Left cardiac atrium (tissue), 4 donors: ENCODE data around the gene FBXO42. TPM values are rescaled to one million over a fixed set of nuclear protein-coding genes. Genes with fewer than 3 reads are reported as not detected.
"Not testable (repeated sequence)": the region's sequence is repeated elsewhere in the genome, so short reads cannot be mapped to it uniquely, and the experiment has no call there.

ENCODE experiments used
- ATAC-seq, 2 donors: fragments of 200-7000 bp; cut with Tn5 transposase; one replicate each; pipeline ENCODE4 v1.9.1; 2020; ENCODE audit warnings: mild to moderate bottlenecking in 2 of 2, moderate library complexity in 2 of 2
- DNase-seq: peaks from one replicate; pipeline ENCODE4 v3.0.0-alpha.2; 2020
- intact Hi-C, 2 donors: fragments of 100-400 bp; cut with DNase I; formaldehyde crosslinking; loops; one replicate each; pipeline versions ENCODE4 v1.14.1 to v1.15.1; 2022 to 2023
- total RNA-seq, 2 donors: library from RNA; stranded (reverse); fragmentation: NEBNext Ultra II Directional; extraction: Animal tissue kit (Norgen Biotek cat#: 25700); gene quantifications; one replicate each; pipeline ENCODE4 v1.2.1, GENCODE V29; 2021
- donor health status: DM: no; HTN: yes; CAD: no.
- donor health status: DM: no; HTN: yes; CAD: no; lungs with severe emphysema.
- donor health status: DM: yes; HTN: yes; CAD: no.
- donor health status: Dilated cardiomyopathy.

FBXO42 gene
- total RNA-seq, 2 donors from 2014 or later, result 14.1 to 15.1 TPM

GRCh38 chr1:16343276-16343675, 9.0 kb downstream of the FBXO42 start:
- ATAC-seq, DNase-seq, intact Hi-C loops: not testable (repeated sequence)

- DNase-seq (no peak), ATAC-seq (no peak)
- intact Hi-C loops, result no loop called here
Observed at GRCh38 chr1:16342331-16343062, 9.8 kb downstream of the FBXO42 start.

- intact Hi-C loops, result no loop called here
- ATAC-seq (no peak), DNase-seq (no peak)
Observed at GRCh38 chr1:16340673-16341072, 11.6 kb downstream of the FBXO42 start.

- DNase-seq, result no peak
- intact Hi-C loops, result no loop called here
- ATAC-seq, result no peak
Observed at GRCh38 chr1:16338961-16339360, 13.3 kb downstream of the FBXO42 start.

- ATAC-seq (no peak), DNase-seq (no peak)
- intact Hi-C loops, result no loop called here
Observed at GRCh38 chr1:16334655-16335340, 17.5 kb downstream of the FBXO42 start.

- intact Hi-C loops, result no loop called here
- DNase-seq (no peak), ATAC-seq (no peak)
Observed at GRCh38 chr1:16326833-16327404, 25.4 kb downstream of the FBXO42 start.

- intact Hi-C loops, result no loop called here
- ATAC-seq (peak; percentile 65 to 91), DNase-seq (peak; percentile 38)
Observed at GRCh38 chr1:16324456-16324890, 27.8 kb downstream of the FBXO42 start.

- ATAC-seq (peak; percentile 22 to 32), DNase-seq (no peak)
- intact Hi-C loops, result no loop called here
Observed at GRCh38 chr1:16321176-16321867, 31.0 kb downstream of the FBXO42 start.

GRCh38 chr1:16318555-16318954, 33.7 kb downstream of the FBXO42 start:
- DNase-seq (peak; percentile 49), ATAC-seq (peak; percentile 73)
- intact Hi-C loops, result no loop called here

GRCh38 chr1:16315437-16315836, 36.8 kb downstream of the FBXO42 start:
- DNase-seq (no peak), ATAC-seq (no peak)
- intact Hi-C loops, result no loop called here

GRCh38 chr1:16307222-16307621, 45.1 kb downstream of the FBXO42 start:
- no peak for DNase-seq
- intact Hi-C loops, result no loop called here
- ATAC-seq, result no peak

GRCh38 chr1:16302709-16303627, 49.3 kb downstream of the FBXO42 start:
- ATAC-seq (no peak), DNase-seq (no peak)
- intact Hi-C loops, result no loop called here

- intact Hi-C loops, result no loop called here
- DNase-seq (no peak), ATAC-seq (peak; percentile 38 to 54)
Observed at GRCh38 chr1:16300436-16300835, 51.8 kb downstream of the FBXO42 start.

- no peak for ATAC-seq
- intact Hi-C loops, result no loop called here
- no peak for DNase-seq
Observed at GRCh38 chr1:16298653-16299052, 53.6 kb downstream of the FBXO42 start.

GRCh38 chr1:16296643-16297042, 55.6 kb downstream of the FBXO42 start:
- intact Hi-C loops, result no loop called here
- ATAC-seq, result no peak
- DNase-seq, result no peak

- intact Hi-C loops, result no loop called here
- ATAC-seq, result no peak
- no peak for DNase-seq
Observed at GRCh38 chr1:16294219-16295212, 57.8 kb downstream of the FBXO42 start.

GRCh38 chr1:16293538-16293937, 58.7 kb downstream of the FBXO42 start:
- DNase-seq (no peak), ATAC-seq (peak in 1 of 2 donors; percentile 26)
- intact Hi-C loops, result no loop called here

GRCh38 chr1:16292739-16293138, 59.5 kb downstream of the FBXO42 start:
- ATAC-seq, result no peak
- no peak for DNase-seq
- intact Hi-C loops, result no loop called here
